ENCODE measurements around the gene WDR33. TPM values are rescaled to one million over a fixed set of nuclear protein-coding genes. Genes with fewer than 3 reads are reported as not detected.

Gene WDR33
- total and polyA plus RNA-seq, 4 experiments from 2014 or later = 19.4 to 86.2 (median 70.4) TPM

DNA sequence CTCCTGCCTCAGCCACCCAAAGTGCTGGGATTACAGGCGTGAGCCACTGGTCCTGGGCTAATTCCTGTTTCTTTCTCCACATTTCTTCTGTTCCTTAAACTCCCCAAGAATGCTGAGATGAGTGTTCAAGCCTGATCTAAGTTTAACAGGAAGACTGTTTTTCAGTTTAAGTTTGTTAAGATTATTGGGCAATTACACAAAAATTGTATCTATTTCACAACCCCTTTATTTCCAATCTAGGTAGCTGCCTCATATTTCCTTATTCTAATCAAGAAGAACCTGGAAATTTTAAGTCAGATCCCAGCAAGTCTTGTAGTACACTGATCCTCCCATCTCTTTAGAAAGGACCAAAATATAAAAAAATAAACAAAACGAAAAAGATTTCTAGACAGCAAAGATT lies 98.0 kb downstream of the WDR33 start:
- Mint-ChIP-seq H3K4me1 (peaks cover 0 to 2% (median 0%) of the 10 kb centered on the region in 4 donors), H3K27me3 (no peaks in the 10 kb centered on the region), H3K27ac (peak overlapping the region in 2 of 7 donors; percentile 75 to 82), H3K4me3 (peak overlapping the region in 1 of 8 donors; percentile 73), H3K36me3 (peaks cover 27 to 38% of the 10 kb centered on the region in 2 donors), H3K9me3 (no peaks in the 10 kb centered on the region)
- no peak overlapping the region for H3K27ac ChIP-seq (ENCODE audit: low read depth, low read length)
- peaks cover 36% of the 10 kb centered on the region for H3K36me3 ChIP-seq (ENCODE audit: insufficient read depth, low read length)
- no peaks in the 10 kb centered on the region for H3K9me3 ChIP-seq (ENCODE audit: control insufficient read depth in 1 of 2, low read length in 2 of 2)
- H3K27me3 ChIP-seq (ENCODE audit: insufficient read depth, low read length) = no peaks in the 10 kb centered on the region
- H3K4me3 ChIP-seq (ENCODE audit: low read length in 2 of 2) = no peak overlapping the region
- intact Hi-C loops (cut with micrococcal nuclease) = no loop called here
- DNase-seq = no peak
- ChIA-PET CTCF (ENCODE audit: partially characterized antibody) (interaction anchor here (0.6 to 1.2 kb wide), 2 partner anchors 11 to 122 kb away, joined by 3 to 4 read pairs; no protein-coding TSS in a partner anchor), POLR2A (ENCODE audit: partially characterized antibody) (interaction anchor here (1.2 kb wide), 1 partner anchor 12 kb away, joined by 3 read pairs; the partner anchor contains the start of gene SFT2D3)
- no peaks in the 10 kb centered on the region for H3K4me1 ChIP-seq (ENCODE audit: insufficient read depth, low read length)

DNA sequence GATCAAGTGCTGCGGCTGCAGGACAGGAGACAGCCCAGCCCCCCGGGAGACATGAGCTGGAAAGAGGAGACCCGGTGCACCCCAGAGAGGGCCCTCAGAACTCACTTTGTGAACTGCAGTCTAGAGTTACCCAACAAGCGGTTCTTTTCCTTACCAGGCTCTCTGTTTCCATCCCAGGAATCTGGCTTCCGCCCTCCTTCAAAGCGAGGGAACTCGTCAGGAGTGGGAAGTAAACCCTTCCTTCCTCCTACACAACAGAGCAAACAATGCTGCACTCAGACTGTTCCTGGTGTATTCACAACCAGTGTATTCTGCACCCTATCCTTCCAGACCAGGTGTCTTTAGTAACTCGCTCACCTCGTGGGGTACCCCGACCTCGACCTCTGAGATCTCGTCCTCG lies 101.6 kb downstream of the WDR33 start:
- H3K9me3 ChIP-seq (ENCODE audit: control insufficient read depth in 1 of 2, low read length in 2 of 2) = no peaks in the 10 kb centered on the region
- Mint-ChIP-seq H3K4me3 (no peak overlapping the region), H3K9me3 (no peaks in the 10 kb centered on the region), H3K36me3 (peaks cover 27 to 53% of the 10 kb centered on the region in 2 donors), H3K27ac (peak overlapping the region in 2 of 7 donors; percentile 41 to 57), H3K27me3 (no peaks in the 10 kb centered on the region), H3K4me1 (peaks cover 8 to 18% (median 13%) of the 10 kb centered on the region in 4 donors)
- DNase-seq = no peak
- CTCF ChIA-PET (ENCODE audit: partially characterized antibody) = no interaction called here
- peaks cover 36% of the 10 kb centered on the region for H3K36me3 ChIP-seq (ENCODE audit: insufficient read depth, low read length)
- H3K4me1 ChIP-seq (ENCODE audit: insufficient read depth, low read length) = peaks cover 11% of the 10 kb centered on the region
- POLR2A ChIA-PET (ENCODE audit: partially characterized antibody) = no interaction called here
- no peak overlapping the region for H3K27ac ChIP-seq (ENCODE audit: low read depth, low read length)
- no peaks in the 10 kb centered on the region for H3K27me3 ChIP-seq (ENCODE audit: insufficient read depth, low read length)
- no peak overlapping the region for H3K4me3 ChIP-seq (ENCODE audit: low read length in 2 of 2)
- intact Hi-C loops (cut with micrococcal nuclease) = no loop called here

DNA sequence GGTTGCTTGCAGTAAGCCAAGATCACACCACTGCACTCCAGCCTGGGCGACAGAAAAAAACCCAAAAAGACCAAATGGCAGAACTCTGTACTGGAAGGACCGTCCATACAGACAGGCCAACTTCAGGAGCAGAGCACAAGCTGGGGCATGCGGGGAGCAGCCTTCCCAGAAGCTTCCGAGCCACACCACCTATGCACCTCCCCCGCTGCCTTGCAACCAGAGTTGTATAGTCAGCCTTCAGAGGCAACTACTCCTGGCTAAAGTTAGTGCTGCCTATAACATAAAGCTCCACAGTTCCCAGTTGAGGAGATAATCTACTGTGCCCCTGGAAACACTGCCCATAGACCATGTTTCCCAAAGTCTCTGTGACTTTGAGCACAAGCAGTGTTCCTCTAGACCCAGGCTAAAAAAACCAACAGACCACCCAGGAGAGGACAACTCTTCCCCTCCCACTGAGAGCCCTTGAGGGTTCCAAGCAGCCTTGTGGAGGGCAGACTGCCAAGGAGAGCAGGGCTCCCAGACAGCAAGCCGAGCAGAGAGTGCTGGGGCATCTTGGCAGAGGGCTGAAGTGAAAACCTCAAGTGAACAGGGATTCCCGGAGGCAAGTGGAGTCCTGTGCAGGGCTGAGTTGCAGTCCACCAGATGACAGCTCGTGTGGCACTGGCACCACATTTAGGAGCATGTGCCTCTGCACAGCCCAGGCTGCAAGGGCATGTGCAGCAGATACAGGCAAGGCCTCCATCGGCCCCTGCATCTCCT lies 102.9 kb downstream of the WDR33 start:
- H3K36me3 Mint-ChIP-seq = peaks cover 30 to 51% of the 10 kb centered on the region in 2 donors
- intact Hi-C loops (cut with micrococcal nuclease) = no loop called here
- POLR2A ChIA-PET (ENCODE audit: partially characterized antibody) = interaction anchor here (0.6 kb wide), 1 partner anchor 424 kb away, joined by 3 read pairs; no protein-coding TSS in a partner anchor
- CTCF ChIA-PET (ENCODE audit: partially characterized antibody) = no interaction called here
- no peaks in the 10 kb centered on the region for H3K9me3 ChIP-seq (ENCODE audit: control insufficient read depth in 1 of 2, low read length in 2 of 2)
- peaks cover 24% of the 10 kb centered on the region for H3K4me1 ChIP-seq (ENCODE audit: insufficient read depth, low read length)
- no peaks in the 10 kb centered on the region for H3K27me3 Mint-ChIP-seq
- peaks cover 14 to 27% (median 21%) of the 10 kb centered on the region in 4 donors for H3K4me1 Mint-ChIP-seq
- H3K36me3 ChIP-seq (ENCODE audit: insufficient read depth, low read length) = peaks cover 33% of the 10 kb centered on the region
- peak overlapping the region in 1 of 8 donors; percentile 31 for H3K4me3 Mint-ChIP-seq
- peak overlapping the region in 2 of 7 donors; percentile 64 to 77 for H3K27ac Mint-ChIP-seq
- no peak overlapping the region for H3K27ac ChIP-seq (ENCODE audit: low read depth, low read length)
- no peak overlapping the region for H3K4me3 ChIP-seq (ENCODE audit: low read length in 2 of 2)
- no peaks in the 10 kb centered on the region for H3K27me3 ChIP-seq (ENCODE audit: insufficient read depth, low read length)
- H3K9me3 Mint-ChIP-seq = no peaks in the 10 kb centered on the region
- DNase-seq = no peak

DNA sequence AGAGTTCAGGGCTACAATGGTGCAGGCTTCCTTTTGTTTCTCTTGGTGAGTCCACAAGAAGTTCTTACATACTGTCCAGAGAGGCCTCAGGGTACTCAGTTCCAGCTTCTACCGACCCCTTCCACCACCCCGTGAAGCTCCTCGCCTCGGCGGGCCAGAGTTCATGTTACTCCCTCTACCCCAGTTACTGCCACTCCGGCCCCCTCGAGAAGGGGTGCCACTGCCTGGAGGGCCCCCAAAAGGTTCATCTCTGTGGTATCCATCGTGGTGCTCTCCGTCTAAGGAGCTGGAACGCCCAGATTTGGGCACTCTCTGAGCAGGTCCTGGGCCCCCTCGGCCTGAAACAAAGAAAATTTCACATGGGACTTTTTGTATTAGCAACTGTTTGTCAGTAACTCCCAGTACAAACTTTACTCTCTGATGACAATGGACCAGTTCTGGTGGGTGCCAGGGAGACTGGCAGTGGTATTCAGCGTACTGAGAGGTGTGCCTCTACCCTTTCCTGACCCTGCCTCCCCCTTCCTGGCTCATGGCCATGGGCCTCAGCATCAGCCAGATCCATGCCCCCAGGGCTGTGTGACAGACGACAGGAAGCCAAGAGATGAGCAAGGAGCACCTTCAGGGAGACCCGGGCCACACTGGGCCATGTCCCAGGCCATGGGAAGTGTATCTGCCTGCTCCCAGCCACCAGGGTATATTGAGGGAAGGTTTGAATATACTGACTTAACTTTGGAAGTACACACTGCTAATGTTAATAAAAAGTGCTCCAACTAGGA lies 104.6 kb downstream of the WDR33 start:
- DNase-seq = no peak
- Mint-ChIP-seq H3K4me3 (peak overlapping the region in 1 of 8 donors; percentile 53), H3K27ac (peak overlapping the region in 1 of 7 donors; percentile 66), H3K9me3 (peaks cover 0 to 3% (median 0%) of the 10 kb centered on the region in 8 donors), H3K36me3 (peaks cover 30 to 53% of the 10 kb centered on the region in 2 donors), H3K27me3 (no peaks in the 10 kb centered on the region), H3K4me1 (peaks cover 20 to 38% (median 30%) of the 10 kb centered on the region in 4 donors)
- Histone ChIP-seq H3K9me3 (ENCODE audit: control insufficient read depth in 1 of 2, low read length in 2 of 2) (no peaks in the 10 kb centered on the region), H3K36me3 (ENCODE audit: insufficient read depth, low read length) (peaks cover 33% of the 10 kb centered on the region), H3K27ac (ENCODE audit: low read depth, low read length) (no peak overlapping the region), H3K4me1 (ENCODE audit: insufficient read depth, low read length) (peaks cover 33% of the 10 kb centered on the region), H3K27me3 (ENCODE audit: insufficient read depth, low read length) (no peaks in the 10 kb centered on the region), H3K4me3 (ENCODE audit: low read length in 2 of 2) (no peak overlapping the region)
- ChIA-PET POLR2A (ENCODE audit: partially characterized antibody) (no interaction called here), CTCF (ENCODE audit: partially characterized antibody) (no interaction called here)
- intact Hi-C loops (cut with micrococcal nuclease) = no loop called here

DNA sequence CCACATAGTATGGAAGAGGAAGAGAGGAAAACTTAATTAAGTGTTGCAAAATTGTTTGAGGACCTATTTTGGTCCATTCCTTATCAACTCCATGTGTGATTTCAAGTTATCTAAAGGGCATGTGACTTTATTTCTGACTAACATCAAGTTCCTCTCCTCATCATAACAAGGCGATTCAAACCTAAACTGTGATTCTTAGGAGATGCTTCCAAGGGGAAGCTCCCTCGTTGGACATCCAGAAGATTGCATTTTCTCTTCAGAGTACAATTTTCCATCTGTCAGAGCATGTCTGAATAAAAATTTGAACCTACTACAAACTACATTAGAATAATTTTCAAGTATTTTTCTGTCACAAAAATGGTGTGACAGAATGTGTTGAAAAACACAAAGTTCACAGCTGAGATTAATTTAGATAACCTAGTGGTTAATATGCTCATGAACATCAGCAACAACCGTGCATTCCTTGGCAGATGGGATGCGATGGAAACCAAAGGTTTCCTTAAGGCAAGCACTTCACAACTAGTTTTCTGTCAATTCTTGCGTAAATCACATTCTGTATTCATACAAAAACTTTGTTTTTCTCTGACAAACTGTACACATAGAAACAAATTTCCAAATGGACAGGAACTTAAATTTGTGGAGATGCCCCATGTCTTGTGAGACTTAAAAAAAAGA lies 105.4 kb downstream of the WDR33 start:
- Mint-ChIP-seq H3K27me3 (no peaks in the 10 kb centered on the region), H3K9me3 (peaks cover 0 to 4% (median 0%) of the 10 kb centered on the region in 8 donors), H3K4me1 (peaks cover 25 to 43% (median 33%) of the 10 kb centered on the region in 4 donors), H3K36me3 (peaks cover 26 to 54% of the 10 kb centered on the region in 2 donors), H3K27ac (peak overlapping the region in 3 of 7 donors; percentile 56 to 99 (median 67)), H3K4me3 (peak overlapping the region in 3 of 8 donors; percentile 11 to 21 (median 15))
- intact Hi-C loops (cut with micrococcal nuclease) = no loop called here
- H3K27ac ChIP-seq (ENCODE audit: low read depth, low read length) = no peak overlapping the region
- H3K4me1 ChIP-seq (ENCODE audit: insufficient read depth, low read length) = peaks cover 38% of the 10 kb centered on the region
- no peak overlapping the region for H3K4me3 ChIP-seq (ENCODE audit: low read length in 2 of 2)
- H3K36me3 ChIP-seq (ENCODE audit: insufficient read depth, low read length) = peaks cover 33% of the 10 kb centered on the region
- no peaks in the 10 kb centered on the region for H3K27me3 ChIP-seq (ENCODE audit: insufficient read depth, low read length)
- no peaks in the 10 kb centered on the region for H3K9me3 ChIP-seq (ENCODE audit: control insufficient read depth in 1 of 2, low read length in 2 of 2)
- POLR2A ChIA-PET (ENCODE audit: partially characterized antibody) = interaction anchor here (1.2 to 2.8 kb wide), 2 partner anchors 178 to 179 kb away, joined by 3 to 7 read pairs; partner anchors contain the start of gene IWS1
- no peak for DNase-seq
- CTCF ChIA-PET (ENCODE audit: partially characterized antibody) = interaction anchor here (1.1 kb wide), 1 partner anchor 56 kb away, joined by 3 read pairs; no protein-coding TSS in a partner anchor

DNA sequence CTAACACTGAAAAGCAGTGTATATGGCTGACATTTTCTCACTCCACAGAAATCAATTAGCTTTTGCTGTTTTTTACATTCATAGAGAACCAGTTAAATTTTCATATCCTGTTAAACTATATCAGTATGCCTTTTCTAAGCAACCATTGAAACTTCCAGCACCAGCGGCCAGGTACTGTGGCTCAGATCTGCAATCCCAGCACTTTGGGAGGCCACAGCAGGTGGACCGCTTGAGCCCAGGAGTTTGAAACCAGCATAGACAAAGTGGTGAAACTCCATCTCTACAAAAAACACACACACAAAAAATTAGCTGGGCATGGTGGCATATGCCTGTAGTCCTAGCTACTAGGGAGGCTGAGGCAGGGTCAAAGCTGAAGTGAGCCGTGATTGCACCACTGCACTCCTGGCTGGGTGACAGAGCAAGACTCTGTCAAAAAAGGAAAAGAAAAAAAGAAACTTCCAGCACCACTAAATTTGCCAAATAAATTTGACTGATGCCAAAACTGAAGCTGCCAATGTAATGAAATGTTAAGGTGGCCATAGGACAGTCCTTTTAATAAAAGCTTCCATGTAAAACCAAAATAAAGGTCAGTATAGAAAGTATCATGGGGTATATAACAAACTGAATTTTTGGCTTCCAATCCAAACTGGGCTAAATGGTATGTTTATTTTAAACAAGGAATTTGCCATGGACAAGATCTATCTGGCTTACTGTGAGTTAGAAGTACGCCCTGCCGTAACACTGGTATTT lies 106.2 kb downstream of the WDR33 start:
- peaks cover 24 to 54% of the 10 kb centered on the region in 2 donors for H3K36me3 Mint-ChIP-seq
- intact Hi-C loops (cut with micrococcal nuclease) = loop anchor here (5.0 kb wide), 1 partner anchor 113 kb away; no protein-coding TSS in a partner anchor
- ChIA-PET POLR2A (ENCODE audit: partially characterized antibody) (interaction anchor here (0.7 to 2.8 kb wide), 3 partner anchors 27 to 178 kb away, joined by 3 to 7 read pairs (median 3); partner anchors contain the start of gene IWS1), CTCF (ENCODE audit: partially characterized antibody) (interaction anchor here (1.1 to 1.2 kb wide), 2 partner anchors 55 to 114 kb away, joined by 3 read pairs; no protein-coding TSS in a partner anchor)
- Histone ChIP-seq H3K27me3 (ENCODE audit: insufficient read depth, low read length) (no peaks in the 10 kb centered on the region), H3K36me3 (ENCODE audit: insufficient read depth, low read length) (peaks cover 33% of the 10 kb centered on the region), H3K27ac (ENCODE audit: low read depth, low read length) (no peak overlapping the region), H3K9me3 (ENCODE audit: control insufficient read depth in 1 of 2, low read length in 2 of 2) (no peaks in the 10 kb centered on the region), H3K4me3 (ENCODE audit: low read length in 2 of 2) (no peak overlapping the region), H3K4me1 (ENCODE audit: insufficient read depth, low read length) (peaks cover 42% of the 10 kb centered on the region)
- H3K4me3 Mint-ChIP-seq = peak overlapping the region in 5 of 8 donors; percentile 21 to 63 (median 23)
- H3K27ac Mint-ChIP-seq = peak overlapping the region in 5 of 7 donors; percentile 10 to 99 (median 65)
- H3K27me3 Mint-ChIP-seq = no peaks in the 10 kb centered on the region
- H3K9me3 Mint-ChIP-seq = peaks cover 0 to 4% (median 0%) of the 10 kb centered on the region in 8 donors
- DNase-seq = no peak
- peaks cover 26 to 49% (median 36%) of the 10 kb centered on the region in 4 donors for H3K4me1 Mint-ChIP-seq

All from CD4-positive, alpha-beta memory T cell (primary cell).